HL-60 (cell line): Measurements from ENCODE around the gene EXOG.

Experiments used
- DNase-seq, 2 experiments: peaks; one replicate each; pipeline ENCODE4 v3.0.0-alpha.2; 2010 to 2020; ENCODE audit warnings: low read depth in 1 of 2, low spot score in 1 of 2
- H3K27ac ChIP-seq: fragments of 250-450 bp; sonication (Bioruptor Pico); replicated peaks from 2 replicates; pipeline ENCODE4 v1.5.1; 2020; ENCODE audit warnings: mild to moderate bottlenecking, moderate library complexity
- H3K27me3 ChIP-seq: fragments of 250-450 bp; sonication (Bioruptor Pico); 2 replicates; pipeline ENCODE4 v1.5.1; 2021; ENCODE audit warnings: mild to moderate bottlenecking, moderate library complexity; ENCODE audit not compliant: insufficient read depth, poor library complexity, severe bottlenecking
- H3K4me3 ChIP-seq: replicated peaks from 2 replicates; pipeline ENCODE4 v1.5.1; 2011; ENCODE audit warnings: mild to moderate bottlenecking, control low read depth, low read length; ENCODE audit not compliant: insufficient read depth
- GABPA ChIP-seq: IDR thresholded peaks from 2 replicates; pipeline ENCODE4 v1.6.1; 2012; ENCODE audit warnings: low read depth
- POLR2AphosphoS5 ChIP-seq: IDR thresholded peaks from 2 replicates; pipeline ENCODE4 v1.6.1; 2012; ENCODE audit warnings: low read depth
- SPI1 ChIP-seq: IDR thresholded peaks from 2 replicates; pipeline ENCODE4 v1.6.1; 2012; ENCODE audit warnings: low read depth, mild to moderate bottlenecking, borderline replicate concordance
- TF ChIP-seq, protein P1 (sequence below): IDR thresholded peaks from 2 replicates; pipeline ENCODE4 v1.6.1; 2012; ENCODE audit warnings: low read depth; ENCODE audit not compliant: insufficient replicate concordance
- TF ChIP-seq, protein P2 (sequence below): IDR thresholded peaks from one replicate; pipeline ENCODE4 v1.5.1; 2011; ENCODE audit warnings: low read length, control low read depth, inconsistent platforms; ENCODE audit not compliant: insufficient read depth

Gene EXOG

DNA sequence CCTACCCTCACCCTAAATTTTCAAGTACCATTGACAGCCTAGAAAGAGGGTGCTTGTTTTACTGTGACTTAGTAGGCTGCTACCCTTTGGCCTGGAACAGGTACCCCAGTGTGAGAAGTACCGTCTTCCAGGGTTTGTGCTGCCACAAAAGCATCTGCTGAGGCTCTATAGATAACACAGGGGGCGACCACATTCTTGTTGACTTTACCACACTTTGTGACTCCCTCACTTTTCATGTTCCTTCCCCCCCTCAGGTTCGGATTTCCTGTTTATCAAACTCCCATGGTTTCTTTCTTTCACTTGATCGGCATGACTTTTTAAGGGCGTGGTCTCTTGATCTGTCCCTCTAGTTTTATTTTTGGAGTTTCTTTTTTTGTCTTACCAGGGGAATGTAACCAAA lies 23.5 kb downstream of the EXOG start:
- no peaks in the 10 kb centered on the region for H3K27me3 ChIP-seq
- H3K4me3 ChIP-seq: no peak overlapping the region
- H3K27ac ChIP-seq: no peak overlapping the region
- TF ChIP-seq POLR2AphosphoS5 (no peak), GABPA (no peak), SPI1 (no peak)
- TF ChIP-seq, protein P1, sequence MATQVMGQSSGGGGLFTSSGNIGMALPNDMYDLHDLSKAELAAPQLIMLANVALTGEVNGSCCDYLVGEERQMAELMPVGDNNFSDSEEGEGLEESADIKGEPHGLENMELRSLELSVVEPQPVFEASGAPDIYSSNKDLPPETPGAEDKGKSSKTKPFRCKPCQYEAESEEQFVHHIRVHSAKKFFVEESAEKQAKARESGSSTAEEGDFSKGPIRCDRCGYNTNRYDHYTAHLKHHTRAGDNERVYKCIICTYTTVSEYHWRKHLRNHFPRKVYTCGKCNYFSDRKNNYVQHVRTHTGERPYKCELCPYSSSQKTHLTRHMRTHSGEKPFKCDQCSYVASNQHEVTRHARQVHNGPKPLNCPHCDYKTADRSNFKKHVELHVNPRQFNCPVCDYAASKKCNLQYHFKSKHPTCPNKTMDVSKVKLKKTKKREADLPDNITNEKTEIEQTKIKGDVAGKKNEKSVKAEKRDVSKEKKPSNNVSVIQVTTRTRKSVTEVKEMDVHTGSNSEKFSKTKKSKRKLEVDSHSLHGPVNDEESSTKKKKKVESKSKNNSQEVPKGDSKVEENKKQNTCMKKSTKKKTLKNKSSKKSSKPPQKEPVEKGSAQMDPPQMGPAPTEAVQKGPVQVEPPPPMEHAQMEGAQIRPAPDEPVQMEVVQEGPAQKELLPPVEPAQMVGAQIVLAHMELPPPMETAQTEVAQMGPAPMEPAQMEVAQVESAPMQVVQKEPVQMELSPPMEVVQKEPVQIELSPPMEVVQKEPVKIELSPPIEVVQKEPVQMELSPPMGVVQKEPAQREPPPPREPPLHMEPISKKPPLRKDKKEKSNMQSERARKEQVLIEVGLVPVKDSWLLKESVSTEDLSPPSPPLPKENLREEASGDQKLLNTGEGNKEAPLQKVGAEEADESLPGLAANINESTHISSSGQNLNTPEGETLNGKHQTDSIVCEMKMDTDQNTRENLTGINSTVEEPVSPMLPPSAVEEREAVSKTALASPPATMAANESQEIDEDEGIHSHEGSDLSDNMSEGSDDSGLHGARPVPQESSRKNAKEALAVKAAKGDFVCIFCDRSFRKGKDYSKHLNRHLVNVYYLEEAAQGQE: no peak
- TF ChIP-seq, protein P2, sequence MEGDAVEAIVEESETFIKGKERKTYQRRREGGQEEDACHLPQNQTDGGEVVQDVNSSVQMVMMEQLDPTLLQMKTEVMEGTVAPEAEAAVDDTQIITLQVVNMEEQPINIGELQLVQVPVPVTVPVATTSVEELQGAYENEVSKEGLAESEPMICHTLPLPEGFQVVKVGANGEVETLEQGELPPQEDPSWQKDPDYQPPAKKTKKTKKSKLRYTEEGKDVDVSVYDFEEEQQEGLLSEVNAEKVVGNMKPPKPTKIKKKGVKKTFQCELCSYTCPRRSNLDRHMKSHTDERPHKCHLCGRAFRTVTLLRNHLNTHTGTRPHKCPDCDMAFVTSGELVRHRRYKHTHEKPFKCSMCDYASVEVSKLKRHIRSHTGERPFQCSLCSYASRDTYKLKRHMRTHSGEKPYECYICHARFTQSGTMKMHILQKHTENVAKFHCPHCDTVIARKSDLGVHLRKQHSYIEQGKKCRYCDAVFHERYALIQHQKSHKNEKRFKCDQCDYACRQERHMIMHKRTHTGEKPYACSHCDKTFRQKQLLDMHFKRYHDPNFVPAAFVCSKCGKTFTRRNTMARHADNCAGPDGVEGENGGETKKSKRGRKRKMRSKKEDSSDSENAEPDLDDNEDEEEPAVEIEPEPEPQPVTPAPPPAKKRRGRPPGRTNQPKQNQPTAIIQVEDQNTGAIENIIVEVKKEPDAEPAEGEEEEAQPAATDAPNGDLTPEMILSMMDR: no peak
- DNase-seq: no peak

DNA sequence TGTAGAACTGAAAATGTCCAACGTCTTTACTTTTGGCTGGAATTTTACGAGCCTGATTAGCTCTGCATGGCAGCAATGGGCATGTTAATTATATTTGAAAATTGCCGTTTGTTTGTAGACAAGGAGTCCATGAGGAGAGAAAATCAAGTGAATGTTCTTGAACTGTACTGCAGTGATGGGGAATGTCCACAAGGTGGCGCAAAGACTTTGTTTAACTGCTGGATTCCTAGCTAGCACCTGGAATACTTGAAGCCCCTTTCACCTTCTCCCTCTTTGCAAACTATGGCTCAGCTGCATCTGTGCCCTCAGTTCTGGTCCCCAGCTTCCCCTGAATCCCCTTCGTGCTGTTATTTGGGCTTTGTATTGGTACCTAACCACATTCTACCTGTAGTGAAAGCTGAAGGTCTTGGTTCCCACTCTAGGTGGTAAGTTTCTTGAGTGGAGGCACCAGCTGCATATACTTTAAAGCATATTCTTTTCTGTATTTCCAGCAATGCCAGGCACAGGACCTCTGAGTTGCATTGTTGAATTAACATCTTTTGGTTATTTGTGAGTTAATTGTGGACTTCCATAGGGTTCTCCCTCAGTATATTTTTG lies 25.3 kb downstream of the EXOG start:
- DNase-seq: peak in 1 of 2 experiments; percentile 51
- Histone ChIP-seq H3K27ac (no peak overlapping the region), H3K27me3 (no peaks in the 10 kb centered on the region), H3K4me3 (no peak overlapping the region)
- TF ChIP-seq, protein P2: peak; percentile 86
- TF ChIP-seq, protein P1: no peak

DNA sequence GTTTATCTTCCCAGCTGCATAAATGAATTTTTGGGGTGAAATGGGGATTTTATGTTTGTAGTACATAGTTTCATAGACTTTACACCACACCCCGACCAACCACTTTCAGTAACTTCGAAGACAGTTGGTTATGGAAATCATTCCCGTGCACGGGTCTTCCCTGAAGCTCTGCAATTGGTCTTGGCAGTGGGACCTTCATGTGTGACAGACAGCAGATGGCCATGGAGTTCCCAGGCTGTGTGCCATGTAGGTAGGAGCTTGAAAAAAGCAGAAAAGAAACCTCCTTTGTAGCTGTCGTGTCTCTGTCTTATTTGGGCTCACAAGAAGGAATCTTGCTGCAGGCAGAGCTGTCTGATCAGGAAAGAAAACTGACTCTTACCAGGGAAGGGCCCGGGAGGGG lies 25.9 kb downstream of the EXOG start:
- H3K27ac ChIP-seq: no peak overlapping the region
- DNase-seq: no peak
- TF ChIP-seq GABPA (no peak), SPI1 (no peak)
- TF ChIP-seq, protein P2: no peak
- TF ChIP-seq, protein P1: no peak
- no peaks in the 10 kb centered on the region for H3K27me3 ChIP-seq
- no peak overlapping the region for H3K4me3 ChIP-seq
